ENCODE results near the gene BBS9.

The BBS9 gene

DNA sequence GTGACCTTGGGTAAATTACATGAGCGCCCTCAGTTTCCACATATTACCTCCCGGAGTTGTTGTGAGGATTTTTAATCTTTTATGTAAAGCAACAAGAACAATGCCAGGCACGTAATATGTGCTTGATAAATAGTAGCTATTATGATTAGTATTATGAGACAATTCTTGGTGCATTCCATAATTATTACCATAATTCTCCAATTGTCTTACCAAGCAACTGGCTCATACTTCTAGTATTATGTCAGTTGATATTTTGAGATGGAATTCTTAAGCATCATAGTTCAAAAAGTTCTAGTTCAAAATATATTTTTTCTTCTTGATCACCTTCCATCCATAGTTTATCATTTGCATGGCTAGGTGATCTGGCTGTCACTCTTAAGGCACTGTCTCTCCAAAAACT, 259.0 kb downstream of the BBS9 start:
- DNase-seq, result no peak

DNA sequence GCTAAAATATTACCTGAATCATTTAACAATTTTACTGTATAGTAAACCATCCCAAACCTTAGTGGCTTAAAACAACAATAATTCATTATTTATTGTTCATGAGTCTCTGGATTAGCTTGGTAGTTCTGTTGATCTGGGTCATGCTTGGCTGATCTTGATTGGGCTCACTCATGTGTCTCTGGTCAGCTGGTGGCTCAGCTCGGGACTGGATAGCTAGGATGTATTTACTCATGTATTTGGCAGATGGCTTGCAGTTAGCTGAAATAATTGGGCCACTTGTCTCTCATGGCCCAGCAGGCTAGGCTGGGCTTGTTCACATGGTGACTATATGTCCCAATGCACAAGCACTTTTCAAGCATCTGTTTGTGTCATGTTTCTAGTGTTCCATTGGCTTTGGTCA, 262.8 kb downstream of the BBS9 start:
- DNase-seq, result no peak

DNA sequence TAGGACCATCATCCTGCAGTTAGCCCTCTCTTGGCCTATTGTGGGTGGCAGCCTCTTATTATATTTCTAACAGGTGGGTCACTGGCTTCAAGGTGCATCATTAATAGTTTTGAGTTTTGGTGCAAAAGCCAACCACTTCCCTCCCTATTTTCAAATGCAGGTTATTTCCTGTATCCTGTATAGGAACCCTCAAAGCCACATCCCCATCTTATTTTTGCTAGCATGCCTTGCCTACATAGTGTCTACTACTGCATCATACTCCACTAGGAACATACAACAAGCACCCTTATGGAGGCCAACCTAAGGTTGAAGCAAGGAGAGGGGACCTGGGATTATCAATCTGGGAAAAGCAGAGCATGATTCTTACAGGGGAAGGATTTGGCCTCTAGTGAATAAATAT, 264.4 kb downstream of the BBS9 start:
- DNase-seq, result no peak

DNA sequence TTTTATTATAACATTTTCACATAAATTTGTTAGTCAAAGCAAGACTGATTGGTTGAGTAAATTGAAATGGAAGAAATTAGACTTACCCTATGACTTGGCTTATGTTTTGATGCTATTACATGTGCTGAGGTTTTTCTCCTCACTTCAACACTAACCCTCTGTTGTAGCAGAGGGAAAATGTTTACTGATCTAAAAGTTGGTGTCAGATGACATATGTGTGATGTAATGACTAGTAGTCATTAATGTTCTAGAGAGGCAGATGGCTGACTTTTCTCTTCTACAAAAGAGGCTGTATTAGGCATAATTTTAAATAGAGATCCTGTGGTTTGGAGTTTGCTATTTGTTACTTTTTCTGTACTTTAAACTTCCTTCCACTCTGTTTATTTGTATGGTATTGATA, 266.0 kb downstream of the BBS9 start:
- no peak for DNase-seq

DNA sequence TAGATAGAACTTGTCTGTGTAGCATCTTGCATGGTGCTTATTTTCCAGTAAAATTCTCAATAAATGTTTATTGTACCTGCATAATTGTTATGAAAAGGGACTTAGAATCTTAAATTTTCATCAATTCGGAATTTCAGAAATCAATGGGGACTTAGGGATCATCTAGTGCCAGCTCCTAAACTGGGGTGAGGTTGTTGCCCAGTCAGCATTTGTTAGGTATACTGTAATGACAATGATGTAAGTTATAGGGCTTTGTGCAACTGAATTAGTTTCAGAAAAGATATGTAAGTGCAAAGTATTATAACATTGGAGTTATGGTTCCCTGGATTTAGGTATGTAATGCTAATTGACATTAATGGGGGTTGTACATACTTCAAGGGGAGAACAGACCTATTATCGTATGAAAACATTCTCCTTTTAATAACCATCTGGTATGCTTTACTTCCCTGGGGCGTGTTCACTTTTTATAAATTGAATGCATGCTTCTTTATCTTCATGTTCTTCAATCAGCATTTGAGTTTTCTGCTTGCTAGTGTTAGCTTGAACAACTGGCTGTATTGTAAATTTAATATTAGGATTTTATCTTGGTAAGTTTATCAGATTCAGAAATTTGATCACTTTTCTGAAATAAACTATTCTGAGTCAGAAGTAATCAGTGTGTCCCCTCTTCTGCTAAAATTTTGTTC, 270.3 kb downstream of the BBS9 start:
- DNase-seq, result no peak

DNA sequence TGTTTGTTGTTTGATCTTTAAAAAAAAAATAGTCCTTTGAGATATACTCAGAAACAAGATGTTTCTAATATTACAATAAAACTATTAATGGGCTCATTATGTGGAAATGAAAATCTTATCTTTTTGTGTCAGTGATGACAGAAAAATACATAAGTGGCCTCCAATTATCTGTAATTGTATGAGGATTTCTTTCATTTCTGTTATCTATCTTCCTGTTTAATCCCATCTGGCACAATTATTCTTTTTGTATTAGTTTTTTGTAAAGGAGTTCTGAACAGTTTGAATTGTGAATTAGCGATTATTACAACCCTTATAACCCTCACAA, 270.8 kb downstream of the BBS9 start:
- DNase-seq, result no peak

DNA sequence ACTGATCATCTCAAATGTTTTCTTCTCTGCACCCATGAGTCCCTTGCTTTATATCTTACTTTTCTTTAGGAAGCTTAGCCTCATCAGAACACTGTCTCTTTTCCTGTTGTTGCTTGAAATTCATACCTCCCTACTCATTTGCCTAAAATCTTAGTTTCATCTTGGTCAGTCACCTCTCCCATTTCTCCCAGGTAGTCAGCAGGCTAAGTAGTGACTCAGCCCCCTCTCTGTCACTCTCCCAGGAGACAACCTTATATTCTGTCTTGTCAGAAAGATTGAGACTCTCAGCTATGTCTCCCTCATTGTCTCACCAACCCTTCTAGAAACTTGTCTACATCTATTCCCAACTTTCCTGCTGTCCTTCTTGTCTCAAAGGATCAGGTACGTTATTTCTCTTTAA, 280.9 kb downstream of the BBS9 start:
- DNase-seq, result no peak

DNA sequence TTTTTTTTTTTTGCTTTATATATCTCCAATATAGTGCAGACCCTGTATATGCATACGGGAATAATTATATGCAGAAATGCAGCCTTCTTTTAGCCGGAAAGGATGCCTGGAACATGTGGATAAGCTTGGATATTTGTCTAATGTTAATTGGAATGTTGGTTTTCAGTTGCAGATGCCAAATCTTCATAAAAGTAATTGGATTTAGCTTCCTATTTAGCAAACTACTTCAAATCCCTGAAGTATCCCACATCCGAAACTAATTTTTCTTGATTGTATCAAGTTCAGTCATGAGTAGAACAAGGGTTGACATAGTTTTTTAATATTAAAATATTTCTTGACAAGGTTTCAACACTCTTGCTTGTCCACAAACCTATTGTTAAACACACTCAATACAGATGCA, 281.7 kb downstream of the BBS9 start:
- DNase-seq, result no peak

DNA sequence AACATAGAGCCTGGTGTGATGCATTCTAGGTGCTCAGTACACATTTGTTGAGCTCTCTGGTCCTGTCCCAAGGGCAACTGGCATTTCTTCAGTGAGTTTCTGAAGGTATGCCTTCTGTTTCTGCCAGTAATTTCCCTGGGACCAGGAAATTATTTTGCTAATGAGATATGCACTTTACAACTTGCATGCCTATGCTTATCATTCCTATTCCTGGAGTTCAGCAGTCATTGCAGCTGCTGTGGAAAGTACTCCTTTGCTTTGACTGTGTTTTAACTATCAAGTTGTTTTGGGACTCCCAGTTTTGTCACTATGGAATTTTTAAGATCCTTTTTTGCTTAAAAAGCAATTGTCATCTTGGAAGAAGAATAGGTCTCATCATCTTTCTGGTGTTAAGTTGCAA, 283.0 kb downstream of the BBS9 start:
- DNase-seq, result no peak

DNA sequence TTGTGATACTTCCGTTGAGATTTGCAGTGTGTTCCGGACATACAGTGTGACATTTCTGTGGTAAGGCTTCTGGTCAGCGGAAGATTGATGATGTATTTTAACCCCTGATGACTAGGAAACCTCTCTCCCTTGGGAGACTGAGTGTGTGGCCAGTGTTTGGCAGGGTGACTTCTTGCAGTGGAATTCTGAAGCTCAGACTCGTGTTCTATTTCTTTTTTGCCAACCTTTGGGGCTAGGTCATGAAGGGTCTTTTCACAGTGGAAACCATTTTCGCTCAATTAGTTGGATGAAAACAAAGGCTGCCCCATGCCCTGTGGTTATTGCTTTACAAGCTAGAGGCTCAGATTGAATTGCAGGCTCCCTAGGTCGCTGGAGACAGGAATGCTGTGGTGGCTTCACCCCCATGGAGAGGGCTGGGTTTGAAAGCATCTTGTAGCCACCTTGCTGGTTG, 288.9 kb downstream of the BBS9 start:
- no peak for DNase-seq

DNA sequence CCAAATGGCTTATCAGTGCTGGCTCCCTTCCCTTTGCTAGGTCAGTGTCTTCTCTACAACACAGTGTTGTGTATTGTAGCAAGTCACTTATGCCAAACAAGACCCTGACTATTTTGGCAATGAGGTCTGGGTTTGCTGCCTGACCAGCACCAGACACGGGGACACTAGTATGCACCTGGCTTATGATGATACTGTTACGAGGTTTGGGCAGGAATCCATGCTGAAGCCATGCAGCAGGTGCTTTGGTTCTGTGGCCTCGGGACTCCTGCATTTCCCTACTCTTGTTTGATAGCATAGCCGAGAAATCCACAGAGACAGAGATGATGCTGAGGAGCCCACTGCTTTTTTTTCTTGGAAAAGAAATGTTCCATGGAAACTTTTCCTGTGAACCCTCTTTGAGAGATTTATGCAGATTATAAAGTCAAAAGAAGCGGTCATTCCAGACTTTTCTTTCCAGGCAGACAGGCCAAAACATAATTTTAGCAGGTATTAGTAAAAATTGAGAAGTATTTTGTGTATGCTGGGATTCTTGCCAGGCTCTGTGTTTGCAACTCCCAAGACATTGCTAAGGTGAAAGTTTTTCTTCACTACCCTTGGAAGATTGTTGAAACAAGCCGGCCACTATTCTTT, 291.1 kb downstream of the BBS9 start:
- no peak for DNase-seq

DNA sequence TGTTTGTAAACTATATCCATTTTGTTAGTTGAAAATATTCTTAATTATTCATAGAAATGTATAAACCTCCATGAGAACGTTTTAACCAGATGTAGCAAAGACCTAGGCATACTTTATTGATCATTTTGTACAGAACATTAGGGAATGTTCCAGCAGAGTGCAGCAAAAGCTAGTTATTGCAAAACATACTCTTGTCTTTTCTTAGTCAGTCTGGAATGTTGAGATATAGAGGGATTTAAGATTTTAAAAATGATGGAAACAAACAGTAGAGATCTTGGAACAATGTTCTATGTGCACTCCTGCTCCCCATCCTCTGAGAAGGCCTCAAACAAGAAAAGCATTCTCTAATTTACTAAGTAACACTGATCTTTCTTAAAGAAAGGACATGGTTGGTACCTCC, 292.1 kb downstream of the BBS9 start:
- no peak for DNase-seq

DNA sequence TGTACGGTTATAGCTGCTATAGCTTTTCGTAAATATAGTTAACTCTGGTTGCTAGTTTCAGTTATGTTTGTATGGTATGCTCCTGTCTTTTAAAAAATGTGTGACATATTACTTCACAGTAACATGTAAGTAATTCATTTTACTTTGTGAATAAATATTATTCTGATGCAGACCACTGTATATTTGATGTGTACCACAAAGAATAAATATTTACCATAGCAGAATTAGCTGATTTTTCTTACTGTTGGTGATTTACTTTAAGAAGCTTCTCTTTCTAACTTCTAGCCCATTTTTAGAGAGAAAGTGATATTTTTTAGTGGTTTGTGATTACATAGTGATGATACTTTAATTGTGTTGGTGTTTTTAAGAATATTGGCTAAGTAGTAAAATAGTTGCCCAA, 292.8 kb downstream of the BBS9 start:
- DNase-seq, result no peak

DNA sequence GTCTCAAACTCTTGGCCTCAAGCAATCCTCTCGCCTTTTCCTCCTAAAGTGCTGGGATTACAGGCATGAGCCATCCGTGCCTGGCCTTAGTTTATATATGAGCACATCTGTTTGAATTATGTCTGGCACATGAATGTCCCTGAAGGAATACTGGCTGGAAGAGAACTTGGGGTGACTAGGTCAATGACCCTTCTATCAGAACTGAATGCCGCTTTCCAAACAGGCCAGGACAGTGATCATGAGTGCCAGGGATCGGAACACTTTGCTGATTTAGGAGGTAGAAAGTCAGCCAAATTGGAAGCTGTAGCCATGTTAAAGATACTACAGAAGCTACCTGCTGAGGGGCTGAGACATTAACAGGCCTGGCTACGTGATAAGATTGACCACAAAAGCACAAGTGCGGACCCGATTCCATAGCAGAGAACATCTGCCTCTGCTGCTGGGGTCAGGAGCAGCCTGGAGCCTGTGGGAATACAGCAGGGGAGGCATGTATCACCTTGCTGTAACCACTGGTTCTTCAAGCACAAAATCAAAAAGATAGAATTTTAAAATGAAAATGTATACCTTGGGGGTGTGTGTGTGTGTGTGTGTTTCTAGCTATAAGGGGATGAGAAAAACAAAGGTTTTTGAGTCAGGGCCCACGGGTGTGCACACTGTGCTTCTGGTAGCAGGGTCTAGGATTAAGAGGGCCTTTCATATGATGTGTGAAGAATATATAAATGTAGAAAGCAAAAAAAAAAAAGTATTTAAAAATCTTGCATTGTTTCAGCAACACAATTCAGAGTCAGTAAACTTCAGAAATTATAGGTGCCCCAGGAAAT, 293.7 kb downstream of the BBS9 start:
- no peak for DNase-seq

DNA sequence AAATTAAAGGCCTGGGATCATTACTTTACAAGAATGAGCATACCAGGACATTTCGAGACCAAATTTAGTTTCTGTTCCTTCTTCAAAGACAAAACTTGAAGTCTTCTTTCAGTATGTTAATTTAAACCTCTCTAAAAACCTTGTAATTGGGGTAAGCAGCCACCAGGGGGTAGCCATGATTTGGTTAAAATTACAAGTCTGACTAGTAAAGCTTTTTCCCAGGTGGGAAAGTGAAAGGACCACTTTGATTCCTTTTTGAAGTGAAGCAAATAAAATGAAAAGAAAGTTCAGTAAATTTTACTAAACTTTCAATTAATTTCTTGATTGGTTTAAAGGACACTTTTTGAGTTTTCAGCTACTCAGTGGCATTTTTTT, 294.3 kb downstream of the BBS9 start:
- DNase-seq, result no peak

DNA sequence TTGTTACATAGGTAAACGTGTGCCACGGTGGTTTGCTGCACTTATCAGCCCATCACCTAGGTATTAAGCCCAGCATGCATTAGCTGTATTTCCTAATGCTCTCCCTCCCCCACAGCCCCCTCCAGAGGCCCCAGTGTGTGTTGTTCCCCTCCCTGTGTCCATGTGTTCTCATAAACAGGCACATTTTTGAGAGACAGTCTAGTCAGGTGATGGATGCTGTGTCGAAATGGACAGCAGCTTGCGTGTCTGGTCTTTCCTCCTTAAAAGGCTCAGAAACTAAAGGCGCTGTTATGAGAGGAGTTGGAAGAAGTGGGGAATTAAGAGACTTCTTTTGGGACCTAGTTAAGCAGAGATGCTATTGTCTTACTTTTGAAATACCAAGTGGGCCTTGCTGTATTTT, 296.0 kb downstream of the BBS9 start:
- no peak for DNase-seq

DNA sequence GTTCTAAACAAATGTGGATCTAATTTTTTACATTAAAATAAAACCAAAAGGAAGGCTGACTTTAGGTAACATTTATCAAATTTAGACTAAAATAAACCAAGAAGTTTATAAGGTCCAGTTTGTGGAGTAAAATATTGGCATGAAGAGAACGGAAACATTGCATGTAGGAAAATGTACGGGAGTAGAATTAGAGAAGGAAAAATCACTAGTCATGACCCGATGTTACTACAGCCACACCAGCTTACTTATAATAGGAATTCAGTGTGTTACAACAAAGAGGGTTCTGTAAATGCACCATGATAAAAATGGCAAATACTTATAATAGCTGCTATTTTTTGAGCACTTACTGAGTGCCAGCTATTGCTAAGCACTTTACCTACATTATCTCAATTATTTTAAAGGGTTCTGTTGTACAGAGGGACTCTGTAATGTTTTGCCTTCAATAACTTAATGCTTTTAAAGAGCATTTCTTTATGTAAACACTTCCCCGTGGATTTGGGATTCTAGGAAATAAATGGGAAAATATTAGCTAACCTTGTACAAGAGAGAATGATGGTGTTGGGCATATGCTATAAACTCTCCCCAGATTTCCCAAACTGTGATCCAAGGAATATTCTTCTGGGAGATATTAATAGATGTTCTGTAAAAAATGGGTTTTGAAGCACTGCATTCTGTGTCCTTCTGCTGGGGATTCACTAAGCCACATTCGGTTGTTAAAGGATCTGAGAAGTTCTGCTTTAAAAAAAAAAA, 296.7 kb downstream of the BBS9 start:
- DNase-seq, result no peak

DNA sequence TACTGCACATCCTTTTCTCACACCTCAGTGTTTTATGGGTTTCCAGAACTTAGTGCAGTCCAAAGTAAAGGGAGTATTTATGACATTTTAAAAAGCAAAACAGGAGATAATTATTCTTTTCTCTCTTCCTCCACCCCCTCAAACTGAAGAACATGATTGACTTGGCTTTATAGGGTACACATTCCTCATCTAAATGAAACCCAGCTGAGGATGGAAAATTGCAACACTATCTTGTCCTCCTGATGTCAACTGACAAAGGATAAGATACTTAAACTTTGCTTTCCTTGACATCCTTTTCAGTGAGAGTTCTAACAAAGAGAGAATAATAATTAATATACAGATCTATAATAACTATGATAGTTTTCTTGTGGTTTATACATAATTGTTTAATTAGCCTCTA, 299.1 kb downstream of the BBS9 start:
- no peak for DNase-seq

DNA sequence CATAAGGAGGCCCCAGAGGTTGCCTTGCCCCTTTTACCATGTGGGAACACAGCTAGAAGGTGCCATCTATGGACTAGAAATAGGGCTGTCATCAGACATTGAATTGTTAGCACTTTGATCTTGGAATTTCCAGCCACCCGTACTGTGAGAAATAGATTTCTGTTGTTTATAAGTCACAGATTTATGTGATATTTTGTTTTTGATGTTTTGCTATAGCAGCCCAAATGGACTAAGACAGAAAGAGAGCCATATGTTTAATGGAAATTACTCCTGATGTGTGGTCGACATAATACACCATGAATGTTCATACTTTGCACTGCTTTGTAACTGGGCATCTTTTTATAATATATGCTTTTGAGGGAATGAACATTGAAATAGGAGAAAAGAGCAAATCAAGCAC, 302.2 kb downstream of the BBS9 start:
- no peak for DNase-seq

DNA sequence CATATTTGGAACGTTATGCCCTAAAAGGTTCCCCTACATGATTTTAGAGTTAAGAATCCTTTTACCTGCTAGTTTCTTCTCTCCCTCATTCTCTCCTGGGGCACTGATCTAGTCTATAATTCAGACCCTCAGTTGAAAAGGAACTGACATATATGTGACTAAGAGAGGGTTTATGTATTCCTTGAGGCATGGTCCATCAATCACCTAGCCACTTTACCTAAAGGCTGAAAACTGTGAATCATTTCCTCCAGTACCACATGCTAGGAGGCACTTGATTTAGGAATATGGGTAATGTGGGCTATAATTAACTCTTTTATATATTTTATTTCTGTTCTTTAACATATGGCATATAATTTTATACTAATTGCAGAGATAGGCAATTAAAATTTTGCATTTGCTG, 303.5 kb downstream of the BBS9 start:
- no peak for DNase-seq

DNA sequence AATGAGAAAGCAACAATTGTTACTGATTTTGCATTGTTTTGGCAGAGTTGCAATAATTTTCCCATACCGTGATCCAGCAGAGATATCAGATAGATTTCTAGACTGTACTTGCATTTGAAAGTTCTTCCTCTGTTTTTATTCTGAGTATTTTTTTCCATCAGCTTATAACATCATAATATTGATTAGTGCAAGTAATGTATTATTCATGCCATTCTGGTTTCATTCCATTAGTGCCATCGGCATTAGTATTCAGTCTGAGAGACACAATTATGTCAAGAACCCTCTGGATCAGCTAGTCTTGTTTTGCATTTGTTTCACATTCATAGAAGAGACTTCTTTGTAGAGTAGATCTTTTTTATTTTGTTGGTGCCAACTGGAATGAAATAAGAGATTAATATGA, 304.0 kb downstream of the BBS9 start:
- no peak for DNase-seq

DNA sequence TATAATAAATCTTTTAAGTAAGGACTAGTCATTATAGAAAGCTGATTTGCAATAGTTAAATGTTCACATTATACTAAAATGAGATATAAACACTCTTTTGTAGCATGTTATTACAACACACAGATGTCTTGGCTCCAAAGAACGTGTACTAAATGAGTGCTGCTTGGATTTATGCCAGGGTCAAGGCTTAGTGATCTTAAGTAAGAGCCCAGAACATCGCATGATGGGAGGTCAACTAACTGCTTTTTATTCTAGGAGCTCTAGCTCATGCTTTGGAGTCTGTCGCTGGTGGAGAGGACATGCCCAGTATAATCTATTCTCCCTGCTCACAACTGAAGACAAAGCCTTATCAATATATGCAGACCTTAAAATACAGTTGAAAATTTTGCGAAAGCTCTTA, 315.1 kb downstream of the BBS9 start:
- DNase-seq, result no peak

DNA sequence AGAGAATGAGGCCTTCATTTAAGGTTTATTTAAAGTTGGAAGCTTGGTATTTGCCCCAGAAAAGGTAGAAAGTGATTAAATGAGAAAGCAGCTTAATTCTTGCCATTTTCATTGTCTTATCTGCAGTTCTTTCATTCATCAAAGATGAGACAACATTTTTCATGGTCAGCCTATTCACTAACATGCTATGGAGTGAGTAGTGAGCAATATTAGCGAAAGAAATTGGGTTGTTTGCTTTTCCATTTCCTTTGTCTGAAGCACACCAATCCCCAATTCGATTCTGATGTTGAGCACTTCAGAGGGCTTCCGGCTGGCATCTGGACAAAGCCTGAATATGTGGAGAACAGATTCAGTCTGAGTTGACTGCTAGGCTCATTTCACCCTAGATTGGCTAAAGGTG, 317.2 kb downstream of the BBS9 start:
- no peak for DNase-seq

DNA sequence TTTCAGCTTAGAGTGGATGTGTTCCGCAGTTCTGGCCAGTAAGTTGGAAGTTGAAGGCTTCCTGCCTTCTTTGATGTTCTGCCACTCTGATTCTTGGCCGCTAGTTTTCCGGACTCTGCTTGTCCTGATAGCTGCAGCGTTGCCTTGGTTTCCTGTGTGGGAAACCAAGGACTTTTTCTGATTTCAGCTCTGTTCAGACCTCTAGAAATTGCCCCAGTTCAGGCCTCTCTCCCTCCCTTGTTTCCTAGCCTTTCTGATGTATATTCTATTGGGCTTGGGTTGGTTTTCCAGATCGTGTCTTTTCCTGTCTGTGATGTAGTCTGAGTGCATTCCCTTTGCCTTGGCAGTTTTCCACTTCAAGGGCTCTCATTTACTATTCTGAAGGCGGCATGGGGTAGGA, 318.7 kb downstream of the BBS9 start:
- DNase-seq, result no peak
